Caki2 (cell line): Measurements from ENCODE around the gene PCSK5. TPM values are rescaled to one million over a fixed set of nuclear protein-coding genes. Genes with fewer than 3 reads are reported as not detected.
"Not testable (repeated sequence)": the region's sequence is repeated elsewhere in the genome, so short reads cannot be mapped to it uniquely, and the experiment has no call there.

Experiments used
- DNase-seq: peaks from one replicate; pipeline ENCODE4 v3.0.0-alpha.2; 2015; ENCODE audit warnings: low read depth
- in situ Hi-C: cut with HindIII; loops from 2 replicates; pipeline ENCODE4 v1.10.0; 2016; ENCODE audit warnings: low sequenced_read_pairs, low pct_unique_long_range_greater_than_20kb, mixed read lengths
- total RNA-seq: library from RNA; depleted of rRNA; stranded (reverse); fragments of >200 nt; shearing (Covaris generic); gene quantifications from 2 replicates; pipeline ENCODE4 v1.2.3, GENCODE V29; 2014; ENCODE audit warnings: low replicate concordance

The PCSK5 gene
- total RNA-seq, 1 experiment from 2014 or later: 104 TPM

DNA sequence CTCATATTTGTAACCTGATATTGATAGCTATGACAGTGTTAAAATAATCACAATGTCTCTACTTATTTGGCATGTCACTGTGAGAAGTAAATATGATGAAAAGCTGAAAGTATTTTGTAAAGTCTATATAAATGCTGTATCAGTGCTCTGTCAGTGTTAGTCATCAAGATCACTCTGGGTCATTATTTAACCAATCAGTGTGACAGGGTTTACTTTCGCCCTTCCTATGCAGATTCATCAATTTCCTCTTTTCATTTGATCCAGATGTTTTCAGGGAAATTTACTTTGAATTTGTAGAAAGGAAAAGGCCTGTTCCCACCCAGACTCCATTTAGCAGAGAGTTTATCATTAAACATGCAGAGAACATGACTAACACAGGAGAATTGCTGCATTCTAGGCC is 9.9 kb upstream of the PCSK5 start:
- in situ Hi-C loops: no loop called here
- DNase-seq: peak; percentile 57

GRCh38 chr9:75881761-75882160 is 8.7 kb upstream of the PCSK5 start:
- in situ Hi-C loops: no loop called here
- DNase-seq: no peak

DNA sequence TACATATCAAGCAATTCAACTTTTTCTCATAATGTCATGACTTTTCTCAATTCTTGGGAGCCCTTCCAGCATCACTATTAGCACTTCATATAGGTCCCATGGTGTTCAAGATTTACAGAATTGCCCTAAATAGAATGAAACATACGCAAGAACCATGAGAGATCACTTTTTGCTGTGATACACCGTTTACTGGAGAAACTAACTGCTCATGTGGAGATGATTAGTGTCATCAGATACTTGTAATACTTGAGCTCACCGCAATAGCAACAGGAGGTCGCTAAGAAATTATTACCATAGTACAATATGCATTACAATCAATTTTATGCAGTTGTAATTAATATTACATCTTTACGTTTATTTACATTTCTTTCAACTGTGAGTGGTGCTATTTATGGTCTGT is 4.8 kb upstream of the PCSK5 start:
- no peak for DNase-seq
- in situ Hi-C loops: no loop called here

DNA sequence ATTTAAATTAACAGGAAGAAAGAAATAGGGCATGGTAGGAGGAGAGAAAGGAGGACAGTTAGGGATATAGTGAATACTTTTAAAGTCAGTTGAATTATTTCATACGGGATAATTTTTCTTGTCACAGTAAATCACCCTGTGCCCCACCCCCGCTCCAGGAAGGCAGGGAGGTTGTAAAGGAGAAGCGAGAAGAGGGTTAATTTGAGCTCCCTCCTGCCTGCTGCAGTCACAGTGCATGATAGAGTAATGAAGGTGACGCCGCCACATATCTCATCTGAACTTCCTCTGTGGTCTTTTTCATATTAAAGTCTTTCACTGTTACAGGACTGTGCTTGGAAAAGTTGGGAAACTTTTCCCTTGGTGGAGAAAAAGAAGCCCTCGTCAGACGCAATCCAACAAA is 896 bp upstream of the PCSK5 start:
- in situ Hi-C loops: no loop called here
- DNase-seq: no peak

DNA sequence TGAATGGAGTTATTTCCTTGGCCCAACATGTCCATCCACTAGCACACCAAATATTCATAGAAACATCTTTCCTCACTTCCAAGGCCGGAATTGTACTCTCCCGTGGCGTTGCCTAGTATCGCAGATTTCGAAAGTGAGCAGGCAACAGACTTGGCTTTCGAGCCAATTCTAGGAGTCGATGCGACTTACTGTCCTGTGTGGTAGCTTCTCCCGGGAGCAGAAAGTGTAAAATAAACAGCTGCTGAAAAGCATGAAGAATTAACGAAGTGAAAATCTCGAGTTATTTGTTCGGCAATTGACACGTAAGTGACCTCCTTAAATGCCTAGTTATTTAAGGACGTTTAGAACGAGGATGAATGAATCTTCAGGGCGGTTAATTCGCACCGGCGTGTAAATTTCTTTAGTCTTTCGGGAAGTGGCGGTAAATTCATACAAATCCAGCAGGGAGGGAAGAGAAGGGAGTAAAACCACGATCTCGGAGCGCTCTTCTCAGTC is 449 bp upstream of the PCSK5 start:
- in situ Hi-C loops: no loop called here
- DNase-seq: no peak

DNA sequence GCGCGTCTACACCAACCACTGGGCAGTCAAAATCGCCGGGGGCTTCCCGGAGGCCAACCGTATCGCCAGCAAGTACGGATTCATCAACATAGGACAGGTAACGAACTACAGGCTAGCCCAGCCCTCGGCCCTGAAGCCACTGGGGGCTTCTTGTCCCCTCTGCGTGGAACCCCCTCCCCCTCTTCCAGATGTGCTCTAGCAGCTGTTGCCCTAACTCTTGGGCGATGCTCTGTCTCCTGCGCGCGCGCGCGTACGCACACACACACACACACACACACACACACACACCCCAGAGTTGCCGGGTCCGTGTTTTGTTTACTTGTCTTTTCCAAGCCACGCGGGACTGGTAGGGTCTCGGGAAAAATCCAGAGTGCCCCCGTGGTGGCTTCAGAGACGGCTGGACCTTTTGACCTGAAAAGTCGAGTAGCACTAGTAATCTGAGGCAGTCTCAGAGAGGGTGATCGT is 836 bp downstream of the PCSK5 start:
- in situ Hi-C loops: no loop called here
- no peak for DNase-seq

DNA sequence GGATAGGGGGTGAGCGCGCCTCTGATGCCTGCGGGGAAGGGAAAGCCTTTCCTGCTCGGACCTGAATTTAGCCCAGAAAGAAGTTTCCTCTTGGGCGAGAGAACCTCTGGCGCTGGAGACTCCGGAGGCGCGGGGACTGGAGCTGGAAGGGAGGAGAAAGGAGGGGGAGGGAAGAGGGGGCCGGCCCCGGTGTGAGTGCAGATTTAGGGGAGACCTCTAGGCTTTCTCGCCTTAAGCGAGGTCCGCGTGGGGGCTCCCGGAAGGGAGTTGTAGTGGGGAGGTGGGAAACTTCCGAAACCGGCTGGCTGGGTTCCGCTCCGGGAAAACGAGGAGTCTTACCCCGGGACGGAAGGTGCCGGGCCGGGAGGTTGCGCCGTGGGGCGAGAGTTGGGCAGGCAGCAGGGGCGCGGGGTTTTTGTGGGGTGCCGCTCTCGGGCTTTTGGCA is 1.3 kb downstream of the PCSK5 start:
- in situ Hi-C loops: no loop called here
- no peak for DNase-seq

GRCh38 chr9:75892216-75892911 is 1.9 kb downstream of the PCSK5 start:
- in situ Hi-C loops: no loop called here
- peak; percentile 87 for DNase-seq

GRCh38 chr9:75893106-75893505 is 2.6 kb downstream of the PCSK5 start:
- in situ Hi-C loops: no loop called here
- DNase-seq: no peak

DNA sequence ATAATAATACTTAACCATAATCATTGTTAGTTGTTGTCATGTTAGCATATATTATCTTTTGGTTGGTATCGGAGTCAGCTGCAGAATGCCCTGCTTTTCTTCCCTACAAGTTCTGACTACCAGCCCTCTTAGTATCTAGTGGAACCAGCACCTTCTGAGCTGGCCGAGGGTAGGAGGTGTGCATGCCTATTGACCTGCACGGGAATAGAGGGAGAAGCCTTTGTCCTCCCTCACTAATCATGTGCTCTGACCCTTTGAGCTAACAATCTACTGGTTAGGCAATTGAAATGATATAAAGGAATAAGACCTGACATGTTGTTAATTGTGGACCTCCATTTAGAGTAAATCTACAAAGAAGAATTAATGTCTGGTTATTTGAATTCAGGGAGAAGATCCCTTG is 4.1 kb downstream of the PCSK5 start:
- in situ Hi-C loops: no loop called here
- no peak for DNase-seq

DNA sequence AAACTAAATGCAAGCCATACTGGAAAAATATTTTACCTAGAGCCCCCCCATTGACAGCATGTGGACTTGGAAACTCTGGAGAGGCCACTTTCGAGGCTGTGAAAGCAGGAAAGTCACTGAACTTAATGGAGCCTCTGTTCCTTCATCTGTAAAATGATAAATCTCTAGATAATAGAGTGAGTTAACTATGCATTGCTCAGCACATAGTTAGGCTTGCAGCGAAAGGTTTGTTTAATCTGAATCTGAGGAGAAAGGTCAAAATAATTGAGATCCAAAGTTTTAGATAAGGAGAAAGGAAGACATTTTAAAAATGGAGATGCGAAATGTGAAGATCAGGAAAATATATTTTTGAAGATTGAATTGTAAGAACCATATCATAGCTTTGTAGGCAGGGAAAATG is 4.6 kb downstream of the PCSK5 start:
- no peak for DNase-seq
- in situ Hi-C loops: no loop called here

- in situ Hi-C loops: no loop called here
Observed at GRCh38 chr9:75896193-75896592, 5.7 kb downstream of the PCSK5 start.

GRCh38 chr9:75900893-75901524 is 10.5 kb downstream of the PCSK5 start:
- in situ Hi-C loops, DNase-seq: not testable (repeated sequence)

More at GRCh38 chr9:75896193-75896592, 5.7 kb downstream of the PCSK5 start:
- DNase-seq: no peak

GRCh38 chr9:75903785-75904360 is 13.4 kb downstream of the PCSK5 start:
- DNase-seq: peak; percentile 81
- in situ Hi-C loops: no loop called here

GRCh38 chr9:75904364-75904763 is 13.9 kb downstream of the PCSK5 start:
- in situ Hi-C loops: no loop called here
- no peak for DNase-seq

DNA sequence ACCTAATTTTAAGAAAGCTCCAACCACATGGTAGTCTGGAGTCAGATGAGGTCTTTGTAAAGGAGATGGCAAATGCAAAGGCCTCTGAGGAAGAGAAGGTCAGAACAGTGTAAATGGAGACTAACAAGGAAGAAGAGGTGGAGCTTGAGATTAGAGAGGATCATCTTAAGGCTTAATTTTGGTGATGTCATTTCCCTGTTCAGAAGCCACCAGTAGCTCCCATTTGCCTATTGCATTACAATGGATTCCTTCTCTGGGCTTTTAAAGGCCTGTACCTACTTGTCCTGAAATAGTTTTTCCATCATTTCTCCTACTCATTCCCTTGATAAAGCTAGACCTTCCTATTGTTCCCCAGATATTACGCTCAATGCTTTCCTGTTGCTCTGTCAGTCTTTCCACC is 16.1 kb downstream of the PCSK5 start:
- no peak for DNase-seq
- in situ Hi-C loops: no loop called here

DNA sequence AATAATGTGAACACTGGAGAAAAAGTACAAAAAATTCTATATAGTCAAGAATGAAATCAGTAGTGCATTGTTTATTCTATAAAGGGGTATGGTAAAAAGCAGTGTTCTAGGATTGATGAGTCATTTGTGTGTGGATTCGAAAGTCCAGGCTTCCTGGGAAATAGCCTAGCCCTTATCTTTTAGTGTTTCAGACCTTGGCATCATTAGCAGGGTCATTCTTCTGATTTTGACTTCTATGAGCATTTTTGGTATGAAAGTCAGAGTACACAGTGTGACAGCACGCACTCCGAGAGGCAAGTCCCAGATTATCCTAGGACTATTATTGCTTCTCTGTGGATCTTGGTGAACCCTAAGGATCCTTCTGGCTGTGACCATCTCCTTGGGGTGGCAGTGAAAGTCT is 16.9 kb downstream of the PCSK5 start:
- DNase-seq: no peak
- in situ Hi-C loops: no loop called here

GRCh38 chr9:75907923-75908322 is 17.4 kb downstream of the PCSK5 start:
- in situ Hi-C loops: no loop called here
- no peak for DNase-seq

DNA sequence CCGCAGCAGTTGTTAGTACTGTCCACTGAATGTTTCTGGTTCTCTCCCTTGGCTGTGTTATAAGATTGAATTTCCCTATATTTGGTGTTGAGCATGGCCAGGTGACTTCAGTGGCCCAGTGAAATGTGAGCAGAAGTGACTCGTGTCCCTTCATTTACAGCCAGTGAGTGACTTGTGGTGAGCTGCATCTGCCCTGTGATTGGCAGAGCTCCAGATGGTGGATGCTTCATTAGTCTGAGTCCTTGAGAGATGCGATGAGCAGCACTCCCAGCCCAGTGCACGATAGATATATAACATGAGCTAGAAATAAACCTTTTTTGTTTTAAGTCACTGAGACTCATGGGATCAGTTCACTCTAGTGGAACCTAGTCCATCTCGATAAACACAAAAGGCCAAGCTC is 19.3 kb downstream of the PCSK5 start:
- in situ Hi-C loops: no loop called here

More for the DNA sequence above, 19.3 kb downstream of the PCSK5 start:
- DNase-seq: peak; percentile 90
